Kidney epithelial cell (primary cell): Measurements from ENCODE around the gene WEE1. TPM values are rescaled to one million over a fixed set of nuclear protein-coding genes. Genes with fewer than 3 reads are reported as not detected.

ENCODE experiments used
- DNase-seq: peaks from one replicate; pipeline ENCODE4 v3.0.0-alpha.2; 2010; ENCODE audit warnings: low read depth
- H3K27me3 ChIP-seq: 2 replicates; pipeline ENCODE4 v1.6.0; 2011; ENCODE audit warnings: low read length; ENCODE audit not compliant: control insufficient read depth, insufficient read depth
- H3K36me3 ChIP-seq: 2 replicates; pipeline ENCODE4 v1.5.1; 2011; ENCODE audit warnings: low read length; ENCODE audit not compliant: control insufficient read depth, insufficient read depth
- H3K4me3 ChIP-seq: 2 replicates; pipeline ENCODE4 v1.5.1; 2011; ENCODE audit warnings: low read depth, mild to moderate bottlenecking, control low read depth, low read length
- total RNA-seq: library from RNA; depleted of rRNA; stranded (reverse); fragments of >200 nt; gene quantifications from 2 replicates; pipeline ENCODE4 v1.2.3, GENCODE V29; 2015
- TF ChIP-seq, protein P1 (sequence below): IDR thresholded peaks from 2 replicates; pipeline ENCODE4 v1.5.1; 2011; ENCODE audit warnings: mild to moderate bottlenecking, moderate library complexity, low read length, control low read depth, inconsistent platforms; ENCODE audit not compliant: insufficient read depth, poor library complexity, severe bottlenecking

WEE1 gene
- total RNA-seq, 1 donor from 2014 or later, result 57.3 TPM

DNA sequence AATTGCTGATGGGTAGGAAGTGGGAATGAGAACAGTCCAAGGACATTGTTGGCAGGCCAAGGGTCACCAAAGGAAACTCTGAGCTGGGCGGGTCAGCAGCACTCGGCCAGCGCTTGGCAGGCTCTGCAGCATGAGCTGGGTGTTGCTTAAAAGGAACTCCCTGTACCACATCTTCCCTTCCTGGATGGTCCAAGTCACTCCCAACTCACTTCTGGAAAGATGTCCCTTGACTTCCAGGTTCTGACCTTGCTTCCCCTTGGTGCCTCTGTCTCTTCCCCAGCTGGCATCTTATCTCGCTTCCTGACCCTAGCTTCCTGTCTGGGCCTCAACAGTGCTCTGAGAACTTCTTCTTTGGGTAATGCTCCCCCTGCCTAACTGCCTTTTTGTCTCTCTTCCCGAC, 65.6 kb downstream of the WEE1 start:
- Histone ChIP-seq H3K27me3 (no peaks in the 10 kb centered on the region), H3K4me3 (no peak overlapping the region), H3K36me3 (no peaks in the 10 kb centered on the region)
- TF ChIP-seq, protein P1, sequence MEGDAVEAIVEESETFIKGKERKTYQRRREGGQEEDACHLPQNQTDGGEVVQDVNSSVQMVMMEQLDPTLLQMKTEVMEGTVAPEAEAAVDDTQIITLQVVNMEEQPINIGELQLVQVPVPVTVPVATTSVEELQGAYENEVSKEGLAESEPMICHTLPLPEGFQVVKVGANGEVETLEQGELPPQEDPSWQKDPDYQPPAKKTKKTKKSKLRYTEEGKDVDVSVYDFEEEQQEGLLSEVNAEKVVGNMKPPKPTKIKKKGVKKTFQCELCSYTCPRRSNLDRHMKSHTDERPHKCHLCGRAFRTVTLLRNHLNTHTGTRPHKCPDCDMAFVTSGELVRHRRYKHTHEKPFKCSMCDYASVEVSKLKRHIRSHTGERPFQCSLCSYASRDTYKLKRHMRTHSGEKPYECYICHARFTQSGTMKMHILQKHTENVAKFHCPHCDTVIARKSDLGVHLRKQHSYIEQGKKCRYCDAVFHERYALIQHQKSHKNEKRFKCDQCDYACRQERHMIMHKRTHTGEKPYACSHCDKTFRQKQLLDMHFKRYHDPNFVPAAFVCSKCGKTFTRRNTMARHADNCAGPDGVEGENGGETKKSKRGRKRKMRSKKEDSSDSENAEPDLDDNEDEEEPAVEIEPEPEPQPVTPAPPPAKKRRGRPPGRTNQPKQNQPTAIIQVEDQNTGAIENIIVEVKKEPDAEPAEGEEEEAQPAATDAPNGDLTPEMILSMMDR, result no peak
- DNase-seq, result no peak

Other genes with a start within 250 kb of the WEE1 start
- gene IPO7, start 189.0 kb upstream of the WEE1 start, total RNA-seq, result 95.1 and 109 TPM in 2 replicates
- gene ZNF143, start 112.7 kb upstream of the WEE1 start, total RNA-seq, result 14.7 and 19.2 TPM in 2 replicates
- 15.6 and 18.0 TPM in 2 replicates for gene SWAP70, start 90.4 kb downstream of the WEE1 start, total RNA-seq